Smooth muscle cell of the brain vasculature (primary cell): ENCODE data around the gene GDPD5.

Experiments
- DNase-seq: peaks from one replicate; pipeline ENCODE4 v3.0.0-alpha.2; 2012; ENCODE audit warnings: low read depth, low spot score

The GDPD5 gene

DNA sequence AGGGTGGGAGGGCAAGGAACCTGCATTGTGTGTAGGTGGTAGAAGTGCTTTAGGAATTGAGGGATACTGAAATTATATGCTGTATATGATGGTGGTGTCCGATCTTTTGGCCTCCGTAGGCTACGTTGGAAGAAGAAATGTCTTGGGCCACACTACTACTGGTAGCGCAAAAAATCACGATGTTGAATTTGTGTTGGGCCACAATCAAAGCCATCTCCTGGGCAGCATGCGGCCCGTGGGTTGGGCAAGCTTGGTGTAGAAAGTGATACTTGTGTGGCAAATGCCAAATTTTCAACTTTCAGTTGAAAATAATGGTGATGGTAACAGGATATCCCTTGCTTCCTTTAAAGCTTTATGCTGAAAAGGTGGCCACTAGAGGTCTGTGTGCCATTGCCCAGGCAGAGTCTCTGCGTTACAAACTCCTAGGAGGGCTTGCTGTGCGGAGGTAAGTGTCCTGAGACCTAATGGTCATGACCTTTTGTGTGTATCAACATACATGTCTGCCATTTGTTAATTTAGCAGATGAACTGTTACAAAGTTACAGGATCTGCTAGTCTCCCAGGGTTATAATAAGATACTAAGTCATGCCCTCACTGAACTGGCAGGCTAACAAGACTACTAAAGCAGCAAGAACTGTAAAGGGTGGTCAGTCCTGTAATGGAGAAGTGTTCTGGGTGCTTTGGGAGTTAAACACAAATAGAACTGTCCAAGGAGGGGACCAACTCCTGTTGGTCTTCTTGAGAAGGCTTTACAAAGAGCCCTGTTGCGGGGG lies 123.6 kb downstream of the GDPD5 start:
- DNase-seq, result no peak

DNA sequence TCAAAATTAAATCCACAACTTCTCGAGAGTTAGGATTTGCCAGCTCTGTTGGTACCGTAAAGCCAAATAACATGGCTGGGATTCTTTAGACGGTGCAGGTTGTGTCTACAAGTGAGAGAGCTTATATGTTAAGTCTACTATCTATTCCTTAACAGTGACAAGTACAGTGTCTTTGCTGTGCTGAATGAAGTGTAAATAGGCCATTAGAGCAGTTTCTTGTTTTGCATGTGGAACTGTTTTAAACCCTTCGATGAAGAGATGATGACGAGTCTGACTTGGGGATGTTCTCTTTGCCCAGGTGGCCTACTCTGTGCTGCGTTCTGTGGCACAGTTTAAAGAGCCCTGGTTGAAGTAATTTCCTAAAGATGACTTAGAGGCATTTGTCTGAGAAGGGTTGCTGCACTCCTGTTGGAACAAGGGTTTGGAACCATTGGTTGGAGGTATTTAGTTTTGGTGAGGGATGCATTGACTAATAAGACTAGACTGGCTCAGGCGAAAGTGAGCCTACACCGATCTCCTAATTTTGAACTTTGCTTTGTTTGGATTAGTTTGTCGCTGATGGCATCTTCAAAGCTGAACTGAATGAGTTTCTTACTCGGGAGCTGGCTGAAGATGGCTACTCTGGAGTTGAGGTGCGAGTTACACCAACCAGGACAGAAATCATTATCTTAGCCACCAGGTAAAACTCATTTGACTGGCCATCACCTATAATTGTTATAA lies 125.4 kb downstream of the GDPD5 start:
- DNase-seq, result no peak

DNA sequence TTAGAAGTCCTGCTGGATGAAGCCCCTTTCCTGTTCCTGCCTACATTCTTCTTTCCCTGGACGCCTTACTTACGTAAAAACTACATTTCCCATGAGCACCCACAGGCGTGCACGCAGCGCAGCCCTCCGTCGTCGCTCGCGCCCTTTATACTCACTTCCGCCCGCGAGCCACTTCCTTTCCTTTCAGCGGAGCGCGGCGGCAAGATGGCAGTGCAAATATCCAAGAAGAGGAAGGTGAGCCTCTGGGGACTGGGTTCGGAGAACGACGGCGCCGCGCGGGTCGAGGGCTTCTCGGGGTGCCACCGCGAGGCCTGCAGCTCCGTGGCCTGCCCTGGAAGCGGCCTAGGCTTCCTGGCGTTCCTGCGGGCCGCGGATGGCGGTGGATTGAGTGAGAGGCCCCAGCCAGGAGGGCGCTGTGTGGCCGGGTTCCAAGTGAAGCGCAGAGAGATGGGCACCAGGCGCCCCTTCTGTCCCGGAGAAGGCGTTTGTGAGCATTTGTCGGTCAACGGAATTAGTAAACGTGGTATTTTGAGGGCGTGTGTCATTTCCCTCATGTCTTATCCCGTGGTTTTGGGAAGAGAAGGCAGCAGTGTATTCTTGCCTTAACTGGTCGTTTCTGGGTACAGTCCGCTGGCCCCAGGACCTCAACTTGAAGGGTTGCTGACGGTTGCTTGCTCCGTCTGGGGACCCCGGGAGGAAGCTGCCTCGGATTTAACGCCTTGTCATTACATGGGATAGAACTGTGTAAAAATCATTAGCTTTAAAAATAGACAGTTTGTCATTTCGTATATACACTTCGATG lies 126.2 kb downstream of the GDPD5 start, which contains the start of gene RPS3:
TSS of gene RPS3 (plus strand) at position 175 of the 802 bp plus-strand sequence. CDS start at position 205, 30 bp downstream.
- peak; percentile 73 for DNase-seq

DNA sequence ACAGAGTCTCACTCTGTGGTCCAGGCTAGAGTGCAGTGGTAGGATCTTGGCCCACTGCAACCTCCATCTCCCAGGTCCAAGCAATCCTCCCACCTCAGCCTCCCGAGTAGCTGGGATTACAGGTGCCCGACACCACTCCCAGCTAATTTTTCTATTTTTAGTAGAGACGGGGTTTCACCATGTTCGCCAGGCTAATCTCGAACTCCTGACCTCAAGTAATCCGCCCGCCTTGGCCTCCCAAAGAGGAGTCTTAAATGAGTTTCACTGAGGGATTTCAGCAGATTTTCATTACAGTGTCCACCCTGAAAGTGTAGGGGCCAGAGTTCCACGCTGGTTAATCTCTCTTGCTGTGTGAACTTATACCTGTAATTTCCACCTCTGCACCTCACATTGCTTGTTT lies 126.8 kb downstream of the GDPD5 start:
- no peak for DNase-seq

DNA sequence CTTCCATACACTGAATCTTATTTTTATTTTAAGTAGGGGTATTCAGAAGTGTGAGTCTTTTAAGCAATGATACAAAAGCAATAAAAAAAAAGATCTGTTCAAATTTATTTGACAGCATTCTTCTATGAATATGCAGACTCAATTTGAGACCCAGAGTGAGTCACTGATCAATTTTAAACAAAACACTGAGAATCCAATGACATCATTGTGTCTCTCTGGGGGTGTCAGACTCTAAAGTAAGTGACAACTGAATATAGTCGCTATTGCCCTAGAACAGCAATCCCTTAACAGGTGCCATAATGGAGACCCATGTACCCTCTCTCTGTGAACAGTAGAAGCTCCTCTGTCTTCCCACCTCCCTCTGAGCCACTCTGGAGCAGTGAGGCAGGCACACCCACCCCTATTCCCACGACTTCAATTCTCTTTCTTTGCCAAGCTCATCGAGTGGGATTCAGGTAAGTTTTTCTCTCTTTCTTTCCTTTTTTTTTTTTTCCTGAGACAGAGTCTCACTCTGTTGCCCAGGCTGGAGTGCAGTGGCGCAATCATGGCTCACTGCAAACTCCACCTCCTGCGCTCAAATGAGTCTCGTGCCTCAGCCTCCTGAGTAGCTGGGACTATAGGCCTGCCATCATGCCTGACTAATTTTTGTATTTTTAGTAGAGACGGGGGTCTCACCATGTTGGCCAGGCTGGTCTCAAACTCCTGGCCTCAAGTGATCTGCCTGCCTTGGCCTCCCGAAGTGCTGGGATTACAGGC lies 131.5 kb downstream of the GDPD5 start:
- DNase-seq, result no peak

DNA sequence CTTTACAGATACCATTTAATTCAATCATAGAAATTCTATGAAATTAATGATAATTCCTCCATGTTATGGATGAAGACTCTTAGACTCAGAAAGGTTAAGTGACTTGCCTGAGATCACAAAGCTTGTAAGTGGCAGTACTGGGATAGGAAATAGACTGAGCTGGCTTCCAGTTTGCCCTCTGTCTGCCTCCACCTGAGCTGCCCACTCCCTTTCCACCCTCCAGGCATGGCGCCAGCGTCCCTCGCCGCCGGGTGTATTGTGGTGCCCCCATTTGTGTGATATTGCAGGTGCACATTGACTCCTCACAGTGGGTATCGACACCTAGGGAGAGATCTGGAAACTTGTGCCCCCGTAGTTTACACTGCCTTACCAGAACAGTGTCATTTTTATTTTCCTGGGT lies 135.8 kb downstream of the GDPD5 start:
- no peak for DNase-seq

DNA sequence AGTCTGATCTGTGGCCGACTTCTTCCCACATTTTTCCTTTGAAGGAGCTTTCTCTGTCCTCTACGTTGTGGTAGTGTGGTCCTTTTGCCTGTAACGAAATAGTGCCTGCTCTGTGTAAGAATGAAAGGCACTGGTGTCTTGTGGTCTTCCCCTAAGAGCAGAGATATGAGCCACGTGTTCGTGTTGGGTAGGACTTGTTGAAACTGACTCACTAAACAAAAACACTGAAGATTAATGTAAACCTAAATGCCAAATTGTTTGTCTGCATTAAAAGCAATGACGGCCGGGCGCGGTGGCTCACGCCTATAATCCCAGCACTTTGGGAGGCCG lies 136.5 kb downstream of the GDPD5 start:
- no peak for DNase-seq

DNA sequence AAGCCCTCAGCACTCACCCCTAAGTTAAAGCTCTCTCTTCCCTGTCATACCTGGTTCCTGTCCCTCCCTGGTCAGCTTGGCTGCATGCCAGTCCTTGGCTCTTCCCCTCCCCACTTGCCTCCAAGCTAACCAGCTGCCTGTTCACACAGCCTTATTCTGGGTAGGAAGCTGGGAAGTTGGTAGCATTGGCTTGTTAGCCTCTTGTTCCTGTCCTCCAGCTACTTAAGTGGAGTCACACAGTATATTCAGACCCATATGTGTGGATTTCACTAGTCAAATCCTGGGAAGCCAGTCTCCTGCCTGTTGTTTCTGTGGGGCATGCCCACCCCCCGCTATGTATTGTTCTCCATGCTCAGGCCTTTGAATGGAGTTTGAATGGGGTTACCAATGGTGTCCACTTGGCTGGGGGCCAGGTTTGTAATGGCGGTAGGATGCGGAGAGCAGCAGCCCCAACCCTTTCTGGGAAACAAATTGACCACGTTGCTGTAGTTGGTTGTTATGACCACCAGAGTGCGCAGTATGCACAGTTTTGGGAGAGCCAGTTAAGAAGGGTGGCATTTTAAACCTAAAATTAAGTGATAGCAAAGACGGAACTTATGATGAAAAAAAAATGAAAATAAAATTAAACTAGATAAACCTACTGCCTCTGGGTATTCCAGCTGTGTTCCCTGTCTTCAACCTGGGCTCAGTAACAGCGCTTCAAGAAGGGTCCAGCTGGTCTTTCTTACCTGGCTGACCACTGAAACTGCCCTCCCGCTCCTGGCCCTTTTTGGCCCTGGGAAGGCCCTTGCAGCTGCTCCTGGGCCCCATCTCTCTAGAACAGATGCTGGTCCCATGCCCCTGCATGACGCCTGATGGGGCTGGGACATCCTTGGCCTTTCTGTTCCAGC lies 137.1 kb downstream of the GDPD5 start:
- no peak for DNase-seq

DNA sequence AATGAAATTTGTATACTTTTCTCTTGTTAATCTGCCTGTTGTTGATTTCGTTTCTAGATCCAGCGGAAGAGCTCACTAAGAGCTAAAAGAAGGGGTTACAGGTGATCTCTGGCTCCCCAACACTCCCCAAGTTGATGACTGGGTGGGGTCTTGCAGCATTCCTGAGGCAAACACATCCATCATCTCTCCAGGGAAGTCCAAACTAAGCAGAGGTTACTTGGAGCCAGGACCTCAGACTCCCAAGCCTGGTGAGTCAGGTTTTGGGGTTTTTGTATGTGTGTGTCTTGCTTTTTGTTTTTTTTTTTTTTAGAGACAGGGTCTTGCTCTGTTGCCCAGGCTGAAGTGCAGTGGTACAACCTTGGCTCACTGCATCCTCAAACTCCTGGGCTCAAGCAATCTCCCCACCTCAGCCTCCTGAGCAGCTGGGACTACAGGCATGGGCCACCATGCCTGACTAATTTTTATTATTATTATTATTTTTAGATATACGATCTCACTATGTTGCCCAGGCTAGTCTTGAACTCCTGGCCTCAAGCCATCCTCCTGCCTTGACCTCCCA lies 137.9 kb downstream of the GDPD5 start:
- no peak for DNase-seq

DNA sequence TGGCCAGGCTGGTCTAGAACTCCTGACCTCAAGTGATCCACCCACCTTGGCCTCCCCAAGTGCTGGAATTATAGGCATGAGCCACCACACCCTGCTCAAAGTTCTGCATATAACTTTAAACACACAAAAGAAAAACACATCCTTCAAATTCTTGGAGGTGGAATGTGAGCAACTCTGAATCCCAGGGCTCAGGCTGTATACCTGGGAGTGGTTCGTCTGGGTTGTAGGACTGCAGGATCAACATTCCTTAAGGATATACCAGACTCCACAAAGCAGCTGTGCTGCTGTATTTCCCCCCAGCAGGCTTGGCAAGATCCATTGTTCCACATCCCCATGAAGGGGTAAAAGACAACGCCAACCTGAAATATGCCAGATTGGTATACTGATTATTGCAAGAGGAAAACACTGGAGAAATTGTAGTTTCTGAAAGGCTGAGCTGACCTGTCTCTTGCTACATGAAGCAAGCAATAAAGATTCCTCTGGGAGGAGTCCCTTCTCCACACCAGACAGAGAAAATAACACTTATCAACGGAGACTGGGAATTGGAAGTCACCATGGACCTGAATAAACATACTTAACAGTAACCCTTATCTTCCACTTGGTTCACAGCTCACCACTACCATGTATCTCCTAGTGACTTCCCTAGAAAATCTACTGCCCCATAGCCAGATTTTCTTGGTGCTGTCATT lies 138.7 kb downstream of the GDPD5 start:
- no peak for DNase-seq
